Lower leg skin (tissue), 3 donors: ENCODE measurements around the gene PPP1R2B.

ENCODE experiments used
- CTCF ChIP-seq, 3 donors: fragments of 450-650 bp; IDR thresholded peaks; one replicate each; pipeline ENCODE4 v1.5.1; 2016; ENCODE audit warnings: antibody characterized with exemption in 3 of 3, mild to moderate bottlenecking in 3 of 3, moderate library complexity in 2 of 3
- POLR2A ChIP-seq, 2 donors: fragments of 450-650 bp; IDR thresholded peaks; one replicate each; pipeline ENCODE4 v1.6.1; 2016 to 2017; ENCODE audit warnings: antibody characterized with exemption in 2 of 2, mild to moderate bottlenecking in 1 of 2, moderate library complexity in 1 of 2

GRCh38 chr5:156892223-156892622, 42.1 kb downstream of the PPP1R2B start:
- TF ChIP-seq CTCF (IDR thresholded peaks at IDR 0.05) (no peak), POLR2A (IDR thresholded peaks at IDR 0.05) (no peak)
